Fibroblast of gingiva (primary cell): ENCODE results near the gene SOX13.
"Not testable (repeated sequence)": the region's sequence is repeated elsewhere in the genome, so short reads cannot be mapped to it uniquely, and the experiment has no call there.

Experiments
- DNase-seq: peaks from one replicate; pipeline ENCODE4 v3.0.0-alpha.2; 2011; ENCODE audit warnings: low read depth

The SOX13 gene

GRCh38 chr1:204072931-204073836 lies at the start of gene SOX13:
SOX13 (plus strand) TSS chr1:204073115; CDS start chr1:204112916, 39,801 bp downstream.
- peak; percentile 90 for DNase-seq

DNA sequence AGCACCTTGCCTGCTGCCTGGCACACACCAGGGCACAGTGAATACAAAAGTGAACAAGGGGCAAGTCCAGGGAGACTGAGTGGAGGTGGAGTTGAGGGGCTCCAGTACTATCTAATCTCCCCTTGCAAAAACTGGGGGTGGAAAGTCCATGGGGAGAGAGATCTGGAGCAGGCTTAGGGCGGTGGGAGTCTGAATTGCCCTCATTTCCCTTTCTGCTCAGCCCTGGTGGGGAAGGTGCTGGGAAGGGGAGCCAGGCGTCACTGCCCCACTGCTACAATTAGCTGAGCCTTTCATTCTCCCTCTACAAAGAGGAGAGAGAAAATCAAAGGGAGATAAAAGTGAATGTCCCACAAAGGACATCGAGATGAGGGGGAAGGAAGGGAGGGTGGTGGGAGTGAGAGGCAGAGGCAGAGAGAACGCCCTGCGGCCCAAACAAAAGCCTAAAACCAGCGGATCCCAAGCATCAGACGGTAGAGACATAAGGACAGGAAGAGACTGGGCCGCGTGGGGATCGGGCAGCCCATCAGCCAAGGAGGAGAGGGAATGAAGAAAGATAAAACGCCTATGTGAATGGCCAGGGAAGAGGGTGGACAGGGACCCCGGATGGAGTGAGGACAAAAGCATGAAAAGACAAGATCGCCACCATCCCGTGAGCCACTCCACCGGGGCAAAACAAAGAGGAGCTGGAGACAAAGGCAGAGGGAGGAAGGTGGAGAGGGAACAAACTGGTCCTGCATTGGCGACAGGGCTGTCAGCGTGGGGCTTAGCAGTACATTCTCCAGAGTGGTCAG lies 46.8 kb upstream of the SOX13 start:
- no peak for DNase-seq

GRCh38 chr1:204027446-204027845 lies 45.5 kb upstream of the SOX13 start:
- DNase-seq, result no peak

DNA sequence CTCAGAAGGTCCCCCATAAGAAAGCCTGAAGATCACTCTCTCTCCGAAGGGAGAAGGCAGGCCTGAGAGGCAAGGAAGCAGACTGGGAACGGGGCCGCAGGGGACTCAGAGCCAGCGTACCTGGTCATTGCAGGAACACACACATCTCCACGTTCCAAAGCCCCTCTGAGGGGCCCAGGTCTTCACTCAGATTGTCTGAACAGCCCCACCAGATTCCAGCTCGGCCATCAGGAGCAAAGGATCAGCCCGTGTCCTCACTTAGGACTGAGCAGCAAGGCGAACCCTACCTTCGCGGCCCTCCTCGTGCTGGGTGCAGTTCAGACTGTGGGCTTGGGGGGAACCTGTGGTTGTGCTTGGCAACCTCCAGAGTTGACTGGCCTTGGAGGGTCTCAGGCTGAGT lies 43.9 kb upstream of the SOX13 start:
- DNase-seq, result no peak

- DNase-seq, result no peak
Observed at GRCh38 chr1:204031098-204031710, 41.7 kb upstream of the SOX13 start.

- no peak for DNase-seq
Observed at GRCh38 chr1:204032642-204033235, 40.2 kb upstream of the SOX13 start.

GRCh38 chr1:204033306-204033705 lies 39.6 kb upstream of the SOX13 start:
- no peak for DNase-seq

GRCh38 chr1:204036882-204037655 lies 35.8 kb upstream of the SOX13 start:
- no peak for DNase-seq

GRCh38 chr1:204041232-204041767 lies 31.6 kb upstream of the SOX13 start:
- DNase-seq, result no peak

DNA sequence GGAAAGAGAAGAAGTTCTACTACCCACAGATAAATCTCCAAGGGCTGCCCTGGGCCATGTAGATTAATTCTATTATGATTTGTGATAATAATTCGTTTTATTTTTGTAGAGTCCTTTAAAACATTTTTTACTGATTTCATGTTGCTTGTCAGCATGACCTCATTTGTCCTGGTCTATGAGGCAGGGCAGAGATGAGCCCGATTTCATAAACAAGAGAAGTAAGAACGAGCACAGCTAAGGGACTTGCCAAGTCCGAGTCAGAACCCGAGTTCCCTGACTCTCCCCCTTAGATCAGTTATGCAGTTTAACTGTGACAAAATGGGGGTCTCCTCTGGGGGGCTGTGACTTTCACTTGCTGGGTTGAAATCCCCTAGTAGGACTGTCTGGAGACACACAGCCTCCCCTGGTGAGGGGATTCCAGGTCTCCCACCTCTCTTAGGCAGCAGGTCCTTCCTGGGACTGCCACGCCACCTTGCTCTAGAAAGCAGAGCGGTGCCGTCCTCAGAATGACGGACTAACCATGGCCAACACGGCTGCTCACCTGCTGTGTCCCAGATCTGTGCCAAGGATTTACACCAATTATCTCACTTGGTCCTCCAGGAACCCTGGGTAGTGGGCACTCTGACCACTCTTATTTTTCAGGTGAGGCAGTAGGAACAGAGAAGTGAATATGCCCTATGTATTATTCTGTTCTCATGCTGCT lies 31.0 kb upstream of the SOX13 start:
- DNase-seq, result peak; percentile 50

GRCh38 chr1:204042516-204042915 lies 30.4 kb upstream of the SOX13 start:
- DNase-seq, result no peak

DNA sequence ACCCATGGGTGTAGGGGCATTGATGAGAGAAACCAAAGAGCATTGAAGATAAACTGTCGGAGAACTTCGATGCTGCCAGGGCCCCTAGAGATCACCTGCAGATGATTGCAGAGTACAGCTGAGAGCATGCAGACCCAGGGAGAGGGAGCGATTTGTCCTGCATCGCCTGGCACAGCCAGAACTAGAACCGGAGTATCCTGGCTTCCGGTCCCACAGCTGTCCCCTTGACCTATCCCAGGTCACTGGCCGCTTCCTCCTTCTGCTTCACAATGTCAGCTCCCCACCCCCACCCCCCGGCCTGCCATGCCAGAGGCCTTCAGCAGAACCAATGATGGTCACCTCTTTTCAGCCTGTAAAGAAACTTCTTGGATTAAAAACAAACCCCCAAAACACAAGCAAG lies 29.2 kb upstream of the SOX13 start:
- no peak for DNase-seq

DNA sequence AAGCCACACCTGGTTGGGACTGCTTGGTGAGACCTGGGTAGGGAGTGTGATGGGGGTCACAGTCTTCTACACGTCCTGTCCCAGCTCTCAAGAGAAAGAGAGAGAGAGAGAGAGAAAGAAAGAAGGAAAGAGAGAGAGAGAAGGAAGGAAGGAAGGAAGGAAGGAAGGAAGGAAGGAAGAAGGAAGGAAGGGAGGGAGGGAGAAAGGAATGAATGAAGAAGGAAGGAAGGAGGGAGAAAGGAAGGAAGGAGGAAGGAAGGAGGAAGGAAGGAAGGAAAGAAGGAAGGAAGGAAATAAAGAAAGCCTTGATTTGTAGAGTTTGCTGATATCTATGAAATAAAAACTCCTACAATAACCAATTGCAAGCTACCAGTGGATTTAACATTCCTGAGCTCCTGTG lies 28.5 kb upstream of the SOX13 start:
- no peak for DNase-seq

DNA sequence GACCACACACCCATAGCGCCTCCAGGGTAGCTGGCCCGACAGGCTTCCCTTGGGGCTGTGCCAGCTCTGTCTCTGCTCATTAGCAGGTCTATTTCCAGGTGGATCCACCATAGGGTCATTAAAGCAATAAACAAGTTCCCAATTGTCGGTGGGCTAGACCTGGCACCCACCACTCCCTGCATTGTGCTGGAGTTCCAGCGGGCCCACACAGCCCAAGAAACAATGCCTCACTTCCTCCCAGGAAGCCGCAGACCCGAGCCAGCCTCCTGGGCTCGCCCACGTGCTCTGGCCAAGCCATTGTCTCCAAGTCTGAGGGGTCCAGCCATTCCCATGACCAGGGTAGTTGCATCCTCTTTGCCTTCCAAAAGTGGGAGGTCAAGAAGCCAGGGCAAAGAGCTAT lies 27.5 kb upstream of the SOX13 start:
- DNase-seq, result no peak

DNA sequence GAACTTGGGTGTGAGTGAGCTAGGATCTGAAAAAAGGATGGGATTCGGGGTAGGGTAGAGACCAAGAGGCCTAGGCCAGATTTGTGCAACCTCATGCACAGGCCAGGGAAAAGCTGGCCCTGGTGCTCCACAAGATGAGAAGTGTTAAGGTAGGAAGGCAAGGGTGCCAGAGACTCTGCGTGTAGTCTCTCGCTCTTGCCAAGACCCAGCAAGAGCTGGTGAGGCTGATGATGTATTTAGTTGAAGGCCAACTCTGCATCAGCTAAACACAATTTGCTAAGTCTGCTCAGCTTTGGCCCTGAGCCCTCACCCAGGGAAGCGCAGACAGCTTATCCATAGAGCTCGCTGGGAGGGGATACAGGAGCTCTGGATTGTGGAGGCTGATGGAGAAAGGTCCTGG lies 26.6 kb upstream of the SOX13 start:
- DNase-seq, result no peak

DNA sequence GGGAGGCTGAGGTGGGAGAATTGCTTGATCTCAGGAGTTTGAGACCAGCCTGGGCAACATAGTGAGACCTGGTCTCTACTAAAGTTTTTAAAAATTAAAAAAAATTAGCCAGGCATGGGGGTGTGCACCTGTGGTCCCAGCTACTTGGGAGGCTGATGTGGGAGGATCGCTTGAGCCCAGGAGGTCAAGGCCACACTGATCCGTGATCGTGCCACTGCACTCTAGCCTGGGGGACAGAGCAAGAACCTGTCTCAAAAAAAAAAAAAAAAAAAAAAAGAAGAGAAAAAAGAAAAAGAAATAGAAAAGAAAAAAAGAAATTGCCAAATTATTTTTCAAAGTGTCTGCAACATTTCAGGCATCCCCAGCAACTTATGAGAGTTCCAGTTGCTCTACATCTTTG lies 24.1 kb upstream of the SOX13 start:
- not testable (repeated sequence) for DNase-seq

DNA sequence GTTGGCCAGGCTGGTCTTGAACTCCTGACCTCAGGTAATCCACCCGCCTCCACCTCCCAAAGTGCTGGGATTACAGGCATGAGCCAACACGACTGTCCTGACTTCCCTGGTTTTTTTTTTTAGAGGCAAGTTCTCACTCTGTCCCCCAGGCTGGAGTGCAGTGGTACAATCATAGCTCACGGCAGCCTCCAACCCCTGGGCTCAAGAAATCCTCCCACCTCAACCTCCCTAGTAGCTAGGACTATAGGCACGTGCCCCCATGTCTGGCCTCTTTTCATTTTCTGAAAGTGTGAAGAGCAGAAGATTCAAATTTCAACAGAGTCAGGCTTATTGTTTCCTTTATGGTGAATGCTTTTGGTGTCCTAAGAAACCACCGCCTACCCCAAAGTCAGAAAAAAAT lies 21.7 kb upstream of the SOX13 start:
- DNase-seq, result no peak

DNA sequence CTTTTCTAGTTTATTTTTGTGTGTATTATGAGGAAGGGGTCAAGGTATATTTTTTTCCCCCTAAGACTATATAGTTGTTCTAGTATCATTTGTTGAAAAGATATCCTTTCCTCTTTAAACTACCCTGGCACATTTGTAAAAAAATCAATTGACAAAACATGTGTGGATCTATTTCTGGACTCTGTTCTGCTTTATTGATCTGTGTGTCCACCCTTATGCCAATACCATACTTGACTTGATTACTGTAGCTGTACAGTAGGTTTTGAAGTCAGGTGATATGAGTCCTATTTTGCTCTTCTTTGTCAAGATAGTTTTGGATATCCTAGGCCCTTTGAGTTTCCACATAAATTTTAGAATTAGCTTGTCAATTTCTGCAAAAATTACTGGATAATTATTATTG lies 21.2 kb upstream of the SOX13 start:
- no peak for DNase-seq

DNA sequence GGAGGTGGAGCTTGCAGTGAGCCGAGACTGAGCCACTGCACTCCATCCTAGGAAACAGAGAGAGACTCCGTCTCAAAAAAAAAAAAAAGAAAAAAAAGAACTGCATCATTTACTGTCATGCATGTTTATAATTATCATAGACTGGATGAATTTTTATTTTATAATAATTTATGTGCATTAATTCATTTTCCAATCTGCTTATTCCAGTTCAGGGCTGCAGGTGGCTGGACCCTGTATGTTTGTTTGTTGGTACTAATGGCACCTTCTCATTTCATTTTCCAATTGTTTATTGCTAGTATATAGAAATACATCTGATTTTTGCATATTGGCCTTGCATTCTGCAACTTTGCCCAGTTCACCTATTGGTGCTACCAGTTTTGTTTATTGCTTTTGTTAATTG lies 19.0 kb upstream of the SOX13 start:
- DNase-seq, result no peak

- no peak for DNase-seq
Observed at GRCh38 chr1:204059970-204060369, 12.9 kb upstream of the SOX13 start.

DNA sequence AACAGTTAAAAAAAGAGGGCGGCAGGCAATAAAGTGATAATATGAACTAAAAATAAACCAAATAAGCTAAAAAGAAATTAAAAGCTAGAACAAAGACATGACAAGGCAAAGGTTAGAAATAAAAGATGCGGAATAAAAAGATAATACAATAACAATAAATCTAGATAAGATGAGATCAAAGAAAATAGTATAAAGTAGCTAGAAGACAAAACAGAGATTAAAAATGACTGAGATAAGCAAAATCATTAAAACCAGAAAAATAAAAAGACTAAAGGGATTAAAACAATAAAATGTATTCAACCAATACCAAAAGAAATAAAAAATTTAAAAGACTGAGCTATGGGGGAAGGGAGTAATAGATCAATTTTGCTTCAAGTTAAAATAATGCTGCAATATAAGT lies 10.8 kb upstream of the SOX13 start:
- DNase-seq, result no peak
